GM18909 (cell line): ENCODE results near the gene NFRKB.
A peak's percentile ranks its signal among the peaks of the same experiment; 100 is the strongest.
"Not testable (repeated sequence)": the region's sequence is repeated elsewhere in the genome, so short reads cannot be mapped to it uniquely, and the experiment has no call there.

Source experiments
- ATAC-seq: cut with Tn5 transposase; IDR thresholded peaks from one replicate; pipeline ENCODE4 v1.9.1; 2021; ENCODE audit warnings: mild to moderate bottlenecking; ENCODE audit not compliant: unreplicated experiment, poor library complexity

Gene NFRKB

GRCh38 chr11:129894278-129895125 is 876 bp downstream of the NFRKB start:
- ATAC-seq, result peak; percentile 17

DNA sequence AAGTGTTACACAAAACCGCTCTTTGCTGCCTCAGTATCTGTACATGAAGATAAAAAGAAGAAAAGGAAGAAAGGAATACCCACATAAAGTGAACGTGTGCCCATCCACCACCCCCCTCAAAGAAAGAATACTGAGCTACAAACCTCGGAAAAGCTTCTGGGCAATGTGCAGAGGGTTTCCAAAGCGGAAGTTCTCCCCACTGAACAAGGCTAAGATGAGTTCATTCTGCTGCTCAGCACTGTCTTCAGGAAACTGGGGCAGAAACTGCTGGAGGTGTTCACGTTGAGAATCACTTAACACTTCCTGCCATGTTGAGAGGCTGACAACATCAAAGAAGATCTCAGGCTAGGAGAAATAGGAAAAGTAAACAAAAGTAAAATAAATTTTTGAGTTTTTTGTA is 6.9 kb downstream of the NFRKB start:
- no peak for ATAC-seq

DNA sequence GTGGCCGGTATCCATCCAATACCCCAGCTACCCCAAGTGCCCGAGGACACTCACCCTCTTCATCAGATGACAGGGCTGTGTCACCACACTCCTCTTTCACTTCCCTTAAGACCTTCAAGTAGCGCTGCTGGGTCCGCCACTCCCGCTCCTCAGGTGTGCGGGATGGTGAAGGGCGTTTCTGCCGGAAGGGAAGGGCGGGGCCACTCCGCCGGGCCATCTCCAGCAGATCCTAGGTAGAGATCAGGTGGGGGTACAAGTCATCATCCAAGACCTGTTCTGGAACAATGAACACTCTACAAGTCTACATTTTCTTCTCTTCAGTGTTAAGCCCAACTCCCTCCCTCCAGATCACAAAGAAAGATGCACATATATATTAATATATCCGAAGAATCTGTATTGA is 10.0 kb downstream of the NFRKB start:
- ATAC-seq, result no peak

DNA sequence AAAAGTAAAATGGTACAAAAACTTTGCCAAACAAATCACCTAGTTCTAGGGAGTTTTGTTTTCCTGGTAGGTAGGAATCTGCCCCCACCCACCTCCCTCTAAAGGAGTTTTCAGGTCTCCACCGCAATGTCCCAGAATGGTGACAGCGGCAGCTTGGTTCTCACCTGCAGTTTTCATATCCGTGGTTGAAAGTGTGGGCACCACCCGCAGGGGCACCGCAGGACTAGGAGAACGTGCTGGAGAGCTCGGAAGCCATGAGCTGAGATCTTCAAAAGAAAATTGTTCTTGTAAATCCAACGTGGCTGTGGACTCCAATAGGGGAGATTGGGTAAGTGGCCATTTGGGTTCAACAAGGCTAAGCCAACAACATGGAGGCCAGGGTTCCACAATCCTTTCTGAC is 10.8 kb downstream of the NFRKB start:
- no peak for ATAC-seq

GRCh38 chr11:129881570-129882170 is 13.7 kb downstream of the NFRKB start:
- peak; percentile 59 for ATAC-seq

GRCh38 chr11:129880311-129880710 is 15.1 kb downstream of the NFRKB start:
- no peak for ATAC-seq

GRCh38 chr11:129871914-129872313 is 23.5 kb downstream of the NFRKB start:
- ATAC-seq, result no peak

DNA sequence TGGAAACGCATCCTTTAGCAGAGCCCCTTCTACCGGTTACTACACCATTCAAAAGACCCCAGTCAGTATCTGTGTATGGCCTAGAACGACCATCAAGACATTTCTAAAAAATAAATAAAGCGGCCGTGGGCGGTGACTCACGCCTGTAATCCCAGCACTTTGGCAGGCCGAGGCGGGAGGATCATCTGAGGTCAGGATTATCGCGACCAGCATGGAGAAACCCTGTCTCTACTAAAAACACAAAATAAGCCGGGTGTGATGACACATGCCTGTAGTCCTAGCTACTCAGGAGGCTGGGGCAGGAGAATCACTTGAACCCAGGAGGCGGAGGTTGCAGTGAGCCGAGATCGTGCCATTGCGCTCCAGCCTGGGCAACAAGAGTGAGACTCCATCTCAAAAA is 26.8 kb downstream of the NFRKB start:
- not testable (repeated sequence) for ATAC-seq

DNA sequence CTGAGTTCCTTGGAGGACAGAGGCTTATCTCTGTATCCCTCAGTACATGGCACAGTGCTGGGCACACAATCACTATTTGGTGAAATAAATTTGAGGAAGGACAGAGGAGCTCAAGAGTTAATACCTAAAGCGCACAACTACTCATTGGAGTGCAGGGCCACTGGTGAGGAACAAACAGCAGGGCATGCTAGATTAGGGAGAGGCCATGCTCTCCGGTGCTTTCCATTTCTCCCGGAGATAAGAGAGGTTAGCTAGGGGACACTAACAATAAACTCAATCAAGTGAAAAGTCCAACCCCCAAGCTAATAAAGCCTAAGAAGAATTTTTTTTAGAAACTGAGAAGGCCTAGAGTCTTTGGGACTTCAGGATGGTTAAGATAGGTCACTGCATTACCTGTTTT is 29.1 kb downstream of the NFRKB start:
- ATAC-seq, result no peak

DNA sequence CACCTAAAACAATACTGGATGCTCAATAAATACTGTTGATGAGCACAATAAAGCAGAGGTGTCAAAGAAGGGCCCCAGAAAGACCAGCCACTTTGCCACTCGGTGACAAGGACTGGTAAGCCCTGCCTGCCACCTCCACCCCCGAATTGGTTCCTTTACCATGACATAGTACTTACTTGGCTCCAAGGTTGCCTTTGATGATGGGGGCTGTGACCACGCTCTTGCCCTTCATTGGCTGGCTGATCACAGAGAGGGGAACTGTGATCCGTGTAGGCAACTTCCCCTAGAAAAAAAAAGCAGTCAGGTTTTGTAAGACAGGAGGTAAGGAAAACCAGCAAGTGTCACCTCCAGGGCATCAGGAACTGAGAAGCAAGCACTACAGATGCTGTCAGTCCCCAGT is 29.7 kb downstream of the NFRKB start:
- ATAC-seq, result no peak

DNA sequence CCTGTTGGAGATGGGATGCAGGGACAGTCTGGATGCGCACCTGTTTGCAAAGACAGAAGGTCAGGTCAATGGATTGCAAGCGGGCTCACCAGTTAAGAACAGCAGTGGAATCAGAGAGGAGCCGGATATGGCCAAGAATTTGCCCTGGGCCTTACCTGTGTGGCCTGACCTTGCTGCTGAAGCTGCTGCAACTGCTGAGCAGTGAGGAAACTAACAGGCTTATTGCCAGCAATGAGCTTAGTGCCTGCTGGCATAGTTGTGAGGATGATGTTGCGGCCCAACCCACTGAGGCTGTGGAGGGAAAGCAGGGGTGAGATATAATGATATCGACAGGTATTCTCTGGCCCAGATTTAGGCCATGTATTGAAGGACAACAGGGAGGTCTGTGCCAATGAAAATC is 30.6 kb downstream of the NFRKB start:
- ATAC-seq, result no peak

DNA sequence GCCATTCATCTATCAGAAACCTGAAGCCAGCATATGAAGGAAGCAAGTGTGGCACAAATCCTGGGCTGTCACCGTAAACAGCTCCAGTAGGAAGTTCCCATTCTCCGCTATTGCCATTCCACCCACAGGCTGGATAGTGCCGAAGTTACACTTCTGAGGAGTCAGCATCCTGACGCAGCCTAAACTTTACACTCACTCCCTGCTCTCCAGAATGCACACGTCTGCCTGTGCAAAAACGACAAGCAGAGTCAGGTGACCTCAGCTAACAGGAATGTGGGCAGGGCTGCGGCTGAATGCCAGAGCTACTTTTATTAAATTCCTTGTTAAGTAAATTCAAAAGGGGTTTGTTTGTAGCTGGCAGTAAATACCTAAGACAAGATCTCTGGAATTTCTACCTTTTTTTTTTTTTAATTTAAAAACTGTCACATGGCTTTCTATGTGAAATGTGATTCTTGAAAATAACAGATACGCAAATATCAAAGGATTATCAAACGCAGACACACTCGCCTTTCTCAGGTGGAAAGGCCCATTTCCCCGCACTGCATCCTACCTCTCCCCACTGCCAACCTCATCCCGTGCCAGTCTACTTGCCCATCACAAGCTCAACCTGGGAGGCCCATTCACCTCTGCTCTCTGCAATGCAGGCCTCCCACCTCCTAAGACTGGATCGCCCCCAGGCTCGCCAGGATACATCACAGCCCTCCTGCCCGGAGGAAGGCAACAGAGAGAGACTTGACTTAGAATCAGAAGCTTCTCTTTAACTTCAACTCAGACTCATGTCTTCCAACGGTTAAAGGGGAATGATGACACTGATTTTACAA is 33.5 kb downstream of the NFRKB start:
- no peak for ATAC-seq

- ATAC-seq, result no peak
These were observed 39.3 kb downstream of the NFRKB start for GRCh38 chr11:129856036-129856435.

- ATAC-seq, result no peak
These were observed 40.3 kb downstream of the NFRKB start for GRCh38 chr11:129855086-129855485.

- ATAC-seq, result no peak
These were observed 41.1 kb downstream of the NFRKB start for GRCh38 chr11:129854232-129854805.

DNA sequence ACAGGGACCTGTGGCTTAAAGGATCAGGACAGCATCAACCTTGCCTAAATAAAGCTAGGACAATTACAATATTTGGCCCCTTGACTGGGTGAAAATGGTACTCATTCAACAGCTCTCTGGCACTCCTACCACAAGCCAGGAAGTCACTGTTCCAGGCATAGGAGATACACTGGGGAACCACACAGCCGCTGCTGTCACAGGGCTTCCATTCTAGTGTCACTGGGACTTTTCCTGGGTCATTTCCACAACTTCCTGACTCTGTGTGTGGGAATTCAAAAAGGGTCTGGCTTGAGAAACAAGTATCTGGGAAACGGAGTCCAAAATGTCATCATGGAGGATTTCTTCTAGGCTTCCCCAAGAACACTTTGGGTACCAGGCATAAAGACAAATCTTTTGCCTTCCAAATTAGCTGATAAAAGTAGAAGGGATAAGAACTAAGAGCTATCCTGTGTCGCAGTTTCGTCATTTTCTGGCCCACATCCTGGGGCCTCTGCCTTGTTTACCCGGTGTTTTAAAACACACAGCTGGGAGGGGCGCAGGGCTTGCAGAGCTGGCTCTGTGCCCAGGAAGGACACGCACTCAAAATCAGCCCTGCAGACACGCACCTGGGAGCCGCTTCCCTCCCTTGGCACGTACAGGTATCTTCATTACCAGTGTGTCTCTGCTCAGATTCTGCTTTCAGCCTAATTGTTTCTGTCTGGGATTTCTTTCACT is 41.7 kb downstream of the NFRKB start:
- no peak for ATAC-seq

GRCh38 chr11:129852125-129852740 is 43.1 kb downstream of the NFRKB start:
- ATAC-seq, result no peak

- ATAC-seq, result no peak
These were observed 45.8 kb downstream of the NFRKB start for GRCh38 chr11:129849447-129850130.

DNA sequence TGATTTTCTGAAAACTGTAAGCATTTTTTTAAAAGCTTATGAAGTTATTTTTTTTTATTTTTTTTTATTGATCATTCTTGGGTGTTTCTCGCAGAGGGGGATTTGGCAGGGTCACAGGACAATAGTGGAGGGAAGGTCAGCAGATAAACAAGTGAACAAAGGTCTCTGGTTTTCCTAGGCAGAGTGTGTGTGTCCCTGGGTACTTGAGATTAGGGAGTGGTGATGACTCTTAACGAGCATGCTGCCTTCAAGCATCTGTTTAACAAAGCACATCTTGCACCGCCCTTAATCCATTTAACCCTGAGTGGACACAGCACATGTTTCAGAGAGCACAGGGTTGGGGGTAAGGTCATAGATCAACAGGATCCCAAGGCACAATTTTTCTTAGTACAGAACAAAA is 48.0 kb downstream of the NFRKB start:
- not testable (repeated sequence) for ATAC-seq
